ENCODE results near the gene ATL1.

ATL1 gene

DNA sequence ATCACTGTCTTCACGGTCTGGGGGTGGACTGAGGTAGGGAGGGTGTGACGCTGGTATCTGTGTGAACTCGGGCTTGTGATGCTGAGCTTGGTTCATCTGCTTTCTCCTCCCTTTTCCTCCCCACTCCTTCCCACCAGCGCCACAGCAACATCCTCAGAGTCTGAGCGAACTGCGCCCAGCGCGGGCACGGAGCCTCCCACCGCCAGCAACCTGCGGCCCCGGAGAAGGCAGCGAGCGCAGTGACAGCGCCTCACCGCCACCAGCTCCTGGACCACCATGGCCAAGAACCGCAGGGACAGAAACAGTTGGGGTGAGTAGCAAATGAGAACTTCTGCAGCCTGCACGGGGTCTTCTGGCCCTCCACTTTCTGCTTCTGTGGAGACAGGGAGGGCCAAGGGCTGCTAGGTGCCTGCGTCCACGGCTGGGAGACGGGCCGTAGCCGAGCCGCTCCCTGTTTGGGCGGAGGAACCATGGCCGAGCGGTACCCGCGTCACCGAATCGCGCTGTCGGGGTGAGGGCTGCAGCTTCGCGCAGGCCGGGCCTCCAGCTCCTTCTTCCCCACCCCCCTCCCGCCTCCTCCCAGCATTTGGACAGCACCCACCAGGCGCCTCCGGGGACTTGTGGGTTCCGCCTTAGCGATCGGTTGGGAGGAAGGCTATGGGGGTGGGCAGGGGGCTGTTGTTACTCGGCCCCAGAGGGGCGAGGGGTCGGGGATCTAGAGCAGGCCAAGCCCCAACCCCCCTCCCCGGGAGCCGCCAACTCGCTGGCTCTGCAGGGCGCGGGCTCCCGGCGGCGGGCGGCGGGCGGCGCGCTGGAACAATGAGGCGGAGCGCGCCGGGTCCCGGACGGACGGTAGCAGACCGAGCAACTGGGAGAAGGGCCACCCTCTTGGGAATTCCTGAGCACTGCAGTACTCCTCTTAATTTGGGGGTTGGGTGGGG, at the start of gene ATL1:
Gene ATL1 (plus strand): TSS at position 156 of the 941 bp plus-strand sequence. CDS start 121 bp downstream, at position 277.
- DNase-seq (ENCODE audit: low read depth in 2 of 2) = peak; percentile 23 to 25

DNA sequence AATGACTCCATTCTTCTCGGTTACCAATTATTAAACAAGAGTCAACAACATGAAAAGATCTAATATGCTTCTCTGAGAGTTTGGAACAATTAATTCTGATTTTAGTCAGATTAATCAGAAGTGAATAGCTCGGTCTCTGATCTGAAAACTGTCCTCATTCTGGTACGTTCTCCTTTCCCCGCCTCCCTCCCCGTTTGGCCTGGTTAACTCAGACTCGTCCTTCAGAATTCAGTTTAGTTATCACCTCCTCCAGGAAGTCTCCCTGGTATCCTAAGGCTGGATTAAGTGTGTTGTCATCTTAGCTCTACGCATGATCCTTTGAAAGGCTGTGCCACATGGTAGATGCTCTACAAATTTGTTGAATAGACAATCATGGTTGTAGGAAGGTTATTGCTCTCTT, 49.8 kb upstream of the ATL1 start:
- no peak for DNase-seq (ENCODE audit: low read depth in 2 of 2)

DNA sequence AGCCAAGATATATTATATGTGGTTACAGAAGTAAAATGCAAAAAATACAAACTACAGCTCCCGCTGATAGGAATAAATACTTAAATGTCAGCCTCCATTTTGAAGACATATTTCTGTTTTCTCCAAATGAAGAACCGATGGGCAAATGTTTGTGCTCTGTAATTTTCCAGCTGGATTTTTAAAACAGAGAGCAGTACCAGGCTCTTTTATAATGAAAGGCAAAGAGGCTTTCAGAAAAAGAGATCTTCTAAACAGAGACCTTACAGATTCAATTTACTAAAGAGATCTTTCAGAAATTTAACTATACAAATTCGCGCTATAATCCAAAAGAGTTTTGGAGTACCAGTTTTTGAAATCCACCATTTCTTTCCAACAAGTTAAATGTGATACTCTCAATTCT, 47.5 kb upstream of the ATL1 start:
- no peak for DNase-seq (ENCODE audit: low read depth in 2 of 2)

DNA sequence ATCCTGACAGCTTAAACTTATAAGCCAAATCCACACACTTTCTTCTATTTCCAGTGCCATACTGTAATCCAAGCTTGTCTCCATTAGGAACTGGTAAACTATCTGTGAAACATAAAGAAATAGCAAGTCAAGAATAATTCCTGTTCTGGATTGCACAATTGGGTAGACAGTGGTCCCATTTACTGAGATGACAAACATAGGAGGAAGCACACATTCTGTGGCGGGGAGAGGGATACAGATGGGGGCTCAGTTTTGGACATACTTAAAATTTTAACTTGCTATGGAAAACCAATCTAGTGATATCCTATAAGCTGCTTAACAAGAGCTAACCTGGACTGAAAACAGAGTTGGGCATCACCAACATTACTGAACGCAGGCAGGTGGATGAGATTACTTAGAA, 43.9 kb upstream of the ATL1 start:
- DNase-seq (ENCODE audit: low read depth in 2 of 2) = no peak

DNA sequence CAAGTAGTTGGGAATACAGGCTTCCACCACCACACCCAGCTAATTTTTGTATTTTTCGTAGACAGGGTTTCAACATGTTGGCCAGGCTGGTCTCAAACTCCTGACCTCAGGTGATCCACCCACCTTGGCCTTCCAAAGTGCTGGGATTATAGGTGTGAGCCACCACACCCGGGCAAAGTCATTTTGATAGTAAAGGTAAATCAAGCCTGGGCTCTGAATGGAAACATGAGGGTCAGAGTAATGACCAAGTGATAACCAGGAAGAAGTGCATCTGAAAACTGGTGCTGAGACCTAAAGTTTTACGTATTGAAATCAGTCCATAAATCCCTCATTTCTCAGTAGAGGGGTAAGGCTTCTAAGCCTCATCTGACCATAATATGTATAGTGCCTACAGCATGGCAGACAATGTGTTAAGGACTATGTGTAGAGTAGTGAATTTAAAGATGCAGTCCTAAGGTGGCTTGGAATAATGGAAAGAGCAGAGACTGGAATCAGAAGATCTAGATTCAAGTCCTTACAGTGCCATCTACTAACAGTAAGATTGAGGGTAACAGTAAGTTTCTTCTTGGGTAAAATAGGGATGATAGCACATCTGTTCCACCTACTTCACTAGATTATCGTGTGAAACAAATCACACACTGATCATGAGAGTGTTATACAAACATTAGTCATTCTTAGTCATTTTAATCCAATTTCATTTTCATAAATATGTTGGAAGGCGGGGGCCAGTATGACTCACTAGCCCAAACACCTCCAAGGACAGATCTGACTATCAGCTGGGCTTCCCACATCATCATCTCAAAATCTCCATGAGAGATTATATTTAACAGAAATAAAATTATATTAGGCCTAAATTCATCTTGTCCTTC, 38.8 kb upstream of the ATL1 start:
- peak; percentile 26 to 32 for DNase-seq (ENCODE audit: low read depth in 2 of 2)

DNA sequence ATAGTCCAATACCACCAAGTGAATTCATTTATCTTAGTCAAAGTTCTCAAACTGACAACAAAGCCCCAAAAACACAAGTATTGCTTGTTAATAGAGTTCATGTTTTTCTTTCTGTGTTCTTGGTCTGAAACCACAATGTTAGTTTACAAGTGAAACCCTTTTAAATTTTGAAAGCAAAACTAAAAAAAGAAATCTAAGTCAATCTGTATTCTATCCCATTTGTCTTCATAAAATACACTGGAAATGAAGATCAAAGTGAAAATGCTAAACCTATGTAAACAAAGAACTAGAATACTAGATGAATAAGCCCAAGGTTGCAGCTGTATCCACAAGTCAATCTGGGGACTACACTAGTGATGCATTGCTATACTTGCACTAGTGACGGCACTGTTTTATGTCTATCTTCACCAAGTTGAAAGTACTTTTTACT, 38.0 kb upstream of the ATL1 start:
- DNase-seq (ENCODE audit: low read depth in 2 of 2) = no peak

DNA sequence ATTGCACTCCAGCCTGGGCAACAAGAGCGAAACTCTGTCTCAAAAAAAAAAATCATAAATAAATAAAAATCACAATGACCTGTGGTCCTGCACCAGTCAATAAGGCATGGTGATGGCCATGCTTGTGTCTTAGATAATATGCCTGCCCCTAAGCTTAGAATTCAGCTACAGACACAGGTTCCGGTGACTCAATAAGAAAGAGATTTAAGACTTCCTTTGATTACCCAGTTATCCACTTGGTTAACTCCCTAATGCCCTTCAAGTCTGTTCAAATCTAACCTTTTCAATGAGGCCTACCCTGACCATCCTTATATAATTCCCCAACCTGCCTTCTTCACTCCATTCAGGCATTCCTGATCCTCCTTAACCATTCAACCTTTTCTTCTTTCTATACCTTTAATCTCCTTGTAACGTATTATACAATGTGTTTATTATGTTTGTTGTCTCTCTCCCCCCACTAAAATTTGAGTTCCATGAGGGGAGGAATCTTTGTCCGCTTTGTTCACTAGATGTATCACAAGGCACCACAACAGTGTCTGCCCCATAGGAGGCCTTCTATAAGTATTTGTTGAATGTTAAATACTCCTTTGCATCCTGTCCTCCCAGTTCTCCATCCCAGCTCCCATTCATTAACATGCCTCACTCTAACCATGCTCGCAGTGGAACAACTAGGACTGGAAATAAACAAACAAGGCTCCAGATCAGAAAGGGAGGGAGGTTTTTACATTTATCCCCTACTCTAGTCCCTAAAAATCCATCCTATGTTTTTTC, 36.5 kb upstream of the ATL1 start:
- DNase-seq (ENCODE audit: low read depth in 2 of 2) = no peak

DNA sequence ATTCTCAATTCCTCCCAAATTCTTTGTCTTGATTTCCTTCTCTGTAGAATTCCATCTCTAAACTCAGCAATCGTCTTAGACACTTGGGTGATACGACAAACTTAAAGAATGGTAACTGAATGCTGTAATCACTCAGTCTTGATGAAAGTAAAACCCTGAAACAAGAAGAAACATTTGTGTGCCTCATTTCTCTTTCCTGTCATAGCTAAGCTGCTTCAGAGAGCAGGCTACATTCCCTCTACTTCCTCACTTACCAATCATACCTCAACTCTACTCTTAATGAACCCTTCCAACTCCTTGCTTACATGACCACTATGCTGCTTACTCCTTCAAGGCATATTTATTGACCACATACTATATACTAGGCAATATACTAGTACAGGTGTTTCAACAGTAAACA, 35.9 kb upstream of the ATL1 start:
- no peak for DNase-seq (ENCODE audit: low read depth in 2 of 2)

DNA sequence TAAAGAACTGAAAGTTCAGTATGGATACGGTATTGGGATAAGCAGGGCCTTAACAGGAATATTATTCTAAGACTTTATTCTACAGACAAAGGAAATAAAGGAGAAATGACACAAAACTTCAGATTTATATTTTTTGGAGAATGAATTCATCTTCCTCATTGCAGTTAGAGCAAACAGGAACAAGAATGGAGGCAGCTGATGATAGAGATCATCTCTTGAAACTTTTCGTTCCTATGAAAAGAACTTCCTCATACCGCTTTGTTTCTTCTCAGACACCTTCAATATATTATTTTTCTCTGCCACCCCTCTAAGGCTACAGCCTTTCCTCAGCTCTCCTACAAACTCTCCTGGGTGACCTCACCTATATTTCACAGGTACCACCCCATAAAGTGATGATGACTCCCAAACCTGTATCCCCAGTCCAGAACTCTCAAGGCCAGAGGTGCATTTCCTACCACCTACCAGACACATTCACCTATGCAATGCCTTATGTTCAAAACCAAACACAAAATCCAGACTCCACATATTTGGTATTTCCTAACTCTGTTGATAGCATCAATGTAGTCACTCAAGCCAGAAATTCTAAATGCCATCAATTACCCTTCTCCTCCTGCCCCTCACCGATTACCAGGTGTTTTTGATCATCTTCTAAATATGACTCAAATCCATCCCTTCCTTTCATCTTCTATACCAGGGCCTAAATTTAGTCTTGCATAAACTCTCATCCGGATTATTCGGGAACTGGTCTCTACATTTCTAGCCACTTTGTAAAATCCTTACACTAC, 35.0 kb upstream of the ATL1 start:
- DNase-seq (ENCODE audit: low read depth in 2 of 2) = no peak

DNA sequence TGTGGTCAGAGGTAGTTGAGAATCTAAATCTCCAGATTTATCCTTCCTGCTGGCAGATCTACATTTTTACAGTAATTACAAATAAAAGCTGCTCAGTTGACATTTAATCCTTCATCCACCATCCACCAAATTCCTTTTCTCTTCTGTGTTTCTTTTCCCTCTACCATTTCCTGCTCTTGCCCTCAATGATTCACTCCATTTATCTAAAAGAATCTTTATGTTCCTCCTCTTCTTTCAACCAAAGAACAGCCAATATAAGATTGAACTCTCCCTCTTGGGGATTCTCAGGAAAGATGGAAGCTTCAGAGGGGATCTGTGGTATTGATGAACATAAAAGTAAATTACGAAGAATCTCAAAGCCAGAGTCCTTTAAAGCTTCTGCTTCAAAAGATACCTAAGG, 31.9 kb upstream of the ATL1 start:
- no peak for DNase-seq (ENCODE audit: low read depth in 2 of 2)

DNA sequence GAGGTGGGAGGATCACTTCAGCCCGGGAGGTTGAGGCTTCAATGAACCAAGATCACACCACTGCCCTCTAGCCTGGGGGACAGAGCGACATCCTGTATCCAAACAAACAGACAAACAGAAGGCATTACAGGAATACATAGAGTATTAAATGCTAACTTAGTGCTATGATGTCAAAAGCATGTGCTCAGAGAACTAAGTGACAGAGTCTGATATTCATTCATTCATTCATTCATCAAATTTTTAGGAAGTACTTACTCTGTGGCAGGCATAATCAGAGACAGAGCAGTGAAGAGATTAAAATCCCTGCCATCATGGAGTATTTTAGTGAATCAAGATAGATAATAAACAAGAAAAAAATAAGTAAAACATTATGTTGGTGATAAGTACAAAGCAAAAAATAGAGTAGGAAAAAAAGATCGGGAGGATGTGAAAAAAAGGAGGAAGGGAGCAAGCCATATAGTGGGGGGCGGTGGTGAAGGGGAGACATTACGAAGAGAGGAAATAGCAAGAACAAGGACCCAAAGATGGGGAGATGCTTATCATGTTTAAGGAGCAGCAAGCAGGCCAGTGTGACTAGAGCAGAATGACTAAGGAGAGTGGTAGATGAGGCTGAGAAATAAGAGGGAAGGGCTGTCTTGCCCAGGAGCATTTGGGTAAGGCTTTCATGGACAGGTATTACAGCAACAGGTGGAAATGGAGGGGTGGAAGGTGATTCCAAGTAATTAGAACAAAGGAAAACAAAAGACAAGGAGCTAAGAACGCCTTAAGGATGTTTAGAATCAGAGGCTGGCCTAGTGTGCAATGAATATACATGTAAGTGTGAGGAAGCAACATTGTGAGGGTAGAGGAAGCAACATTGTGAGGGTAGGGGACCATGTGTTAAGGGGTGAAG, 30.4 kb upstream of the ATL1 start:
- no peak for DNase-seq (ENCODE audit: low read depth in 2 of 2)

DNA sequence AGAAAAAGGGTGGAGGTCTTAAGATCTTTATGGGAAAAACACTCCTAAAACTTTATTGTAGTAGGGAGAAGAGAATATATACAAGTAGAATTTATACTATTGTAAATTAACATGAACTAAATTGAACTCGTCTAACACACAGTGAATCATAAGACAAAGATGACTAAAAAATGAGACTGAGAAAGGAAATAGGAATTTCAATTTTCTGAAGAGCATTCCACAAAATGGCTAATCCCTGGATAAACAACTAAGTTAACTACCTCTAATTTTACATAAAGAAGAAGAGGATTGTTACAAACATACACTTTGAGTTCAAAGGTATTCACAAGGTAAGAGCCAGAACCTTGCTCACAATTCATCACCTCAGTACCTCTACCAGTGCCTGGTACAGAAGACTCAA, 29.6 kb upstream of the ATL1 start:
- DNase-seq (ENCODE audit: low read depth in 2 of 2) = no peak

DNA sequence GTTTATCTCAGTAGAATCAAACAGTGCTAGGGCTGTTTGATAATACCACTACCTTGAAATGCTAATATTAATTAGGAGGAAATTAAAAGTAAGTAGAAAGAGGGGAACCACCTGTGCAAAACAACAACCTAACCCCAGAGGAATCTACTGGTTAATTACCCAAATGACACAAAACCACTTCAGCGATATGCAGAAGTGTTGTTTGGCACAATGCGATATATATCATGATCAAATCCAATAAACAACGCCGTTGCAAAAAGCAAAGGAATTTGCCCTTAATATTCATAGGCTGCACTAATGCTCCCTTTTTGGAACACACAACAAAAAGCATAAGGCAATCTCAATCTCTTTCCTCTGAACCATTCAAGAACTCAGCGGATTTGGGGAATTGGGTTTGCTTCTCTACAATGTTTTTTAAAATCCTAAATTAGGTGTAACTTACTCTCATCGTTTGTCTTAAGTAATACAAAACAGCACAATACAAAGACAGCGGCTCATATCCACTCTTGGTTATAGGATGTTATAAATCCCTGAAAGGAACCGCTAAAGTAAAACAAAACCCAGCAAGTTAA, 29.1 kb upstream of the ATL1 start:
- no peak for DNase-seq (ENCODE audit: low read depth in 2 of 2)

DNA sequence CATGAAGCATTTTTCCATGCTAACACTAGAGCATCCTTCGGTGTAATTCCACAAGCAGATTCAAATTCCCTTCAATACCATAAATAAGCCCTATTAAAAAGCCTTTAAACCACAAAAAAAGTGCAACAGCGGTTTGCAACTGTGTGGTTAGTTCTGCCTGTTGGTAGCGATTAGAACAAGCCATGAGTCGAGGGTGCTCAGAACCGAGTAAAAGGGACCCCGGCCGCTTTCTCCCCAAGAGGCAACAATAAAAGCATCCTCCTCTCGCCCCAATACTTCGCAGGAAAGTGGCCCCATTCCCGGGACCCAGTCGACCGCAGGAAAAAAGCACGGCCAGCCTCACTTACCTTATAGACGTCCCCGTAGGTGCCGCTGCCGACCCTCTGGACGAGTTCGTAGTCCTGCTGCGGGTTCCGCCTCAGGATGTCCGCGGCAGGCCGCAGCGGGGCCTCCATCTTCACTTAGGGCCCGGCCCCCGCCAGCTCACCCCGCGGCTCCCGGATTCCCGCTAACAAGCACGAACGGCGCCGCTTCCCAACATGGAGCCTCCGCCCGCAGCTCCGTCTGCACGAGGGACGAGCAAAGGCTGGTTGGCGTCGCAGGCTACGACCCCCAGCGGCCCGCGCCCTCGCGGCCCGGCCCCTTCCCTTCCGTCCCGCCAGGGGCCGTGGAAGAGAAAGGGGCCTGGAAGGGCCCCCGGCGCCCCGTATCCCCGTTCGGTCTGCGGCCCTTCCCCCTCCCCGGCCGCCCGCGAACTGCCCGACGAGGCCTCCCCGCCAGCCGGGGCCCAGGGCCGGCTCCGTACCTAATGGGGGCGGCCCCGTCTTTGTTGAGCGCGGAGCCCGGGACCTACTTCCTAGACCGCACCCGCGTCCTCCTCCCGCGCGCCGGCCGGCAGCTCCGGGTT, 28.1 kb upstream of the ATL1 start:
- peak; percentile 10 to 11 for DNase-seq (ENCODE audit: low read depth in 2 of 2)

DNA sequence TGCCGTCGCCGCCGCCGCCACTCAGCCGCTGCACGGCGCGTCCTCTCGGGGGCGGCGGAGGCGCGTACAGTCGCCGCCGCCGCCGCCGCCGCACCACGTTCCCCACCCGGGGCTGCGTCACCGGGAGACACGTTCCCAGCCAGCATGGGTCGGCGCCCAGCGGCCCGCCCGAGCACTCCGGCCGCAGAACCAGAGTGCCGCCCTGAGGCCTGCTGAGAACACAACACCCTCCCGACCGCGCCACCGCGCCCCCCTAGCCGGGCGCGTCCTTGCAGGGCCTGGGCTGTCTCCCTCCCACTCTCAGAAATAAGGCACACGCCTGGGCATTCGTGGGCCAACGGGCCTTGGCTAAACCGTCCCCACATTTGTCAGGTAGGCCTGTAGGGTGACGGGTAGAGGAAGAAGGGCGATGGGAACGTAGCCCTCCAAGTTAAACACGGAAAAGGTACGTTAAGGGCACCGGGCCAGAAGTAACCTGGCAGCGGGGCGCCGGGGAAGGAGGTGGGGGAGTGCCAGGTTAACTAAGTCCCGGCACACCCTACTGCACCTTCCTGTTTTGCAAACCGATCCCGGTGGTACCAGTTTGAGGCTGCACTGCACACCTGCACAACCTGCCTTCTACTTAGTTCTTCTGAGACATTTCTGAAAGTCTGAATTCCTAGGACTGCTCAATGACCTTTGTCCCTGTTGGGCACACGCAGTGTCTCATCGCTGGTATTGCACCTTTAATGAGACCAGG, 27.3 kb upstream of the ATL1 start, which contains the start of gene MAP4K5:
Gene MAP4K5 (minus strand): TSS at position 68 of the 739 bp plus-strand sequence. CDS start 520 bp downstream, outside the sequence.
- peak; percentile 82 to 84 for DNase-seq (ENCODE audit: low read depth in 2 of 2)

DNA sequence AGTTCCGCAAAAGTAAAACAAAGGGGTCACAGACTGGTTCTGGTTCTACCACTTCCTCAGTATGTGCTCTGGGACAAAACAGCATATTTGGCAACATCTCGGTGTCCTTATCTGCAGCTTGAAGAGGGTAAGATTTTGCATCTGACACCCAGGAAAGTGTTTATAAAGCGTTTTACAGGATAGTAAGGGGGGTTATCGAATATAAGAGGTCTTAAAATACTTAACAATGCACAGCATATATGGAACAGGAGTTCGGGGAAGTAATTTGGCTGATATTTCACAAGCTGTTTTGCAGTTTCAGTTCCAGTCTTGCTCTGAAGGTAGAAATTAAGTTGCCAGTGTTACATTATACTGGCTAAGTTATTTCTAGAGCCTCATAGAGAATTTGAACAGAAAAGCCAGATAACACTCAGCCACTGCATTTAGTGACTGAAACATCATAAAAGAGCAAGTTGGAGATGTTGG, 26.7 kb upstream of the ATL1 start:
- no peak for DNase-seq (ENCODE audit: low read depth in 2 of 2)

DNA sequence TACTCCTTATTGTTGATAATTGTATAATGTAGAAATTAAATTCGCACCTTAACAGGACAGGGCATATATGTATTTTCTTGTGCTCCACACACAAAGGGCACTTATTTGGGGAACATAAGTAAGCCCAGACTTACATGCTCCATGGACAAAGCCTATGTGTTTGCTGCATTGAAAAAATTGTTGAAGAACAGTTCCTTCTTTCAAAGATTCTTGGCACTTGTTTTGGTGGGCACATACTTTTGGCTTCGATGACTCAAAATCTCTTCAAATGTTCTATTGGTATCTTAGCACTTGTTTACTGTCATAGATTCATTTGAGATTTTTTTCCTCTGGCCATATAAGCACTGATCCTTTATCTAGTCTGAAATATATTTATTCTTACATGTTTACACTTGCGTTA, 26.1 kb upstream of the ATL1 start:
- DNase-seq (ENCODE audit: low read depth in 2 of 2) = no peak

DNA sequence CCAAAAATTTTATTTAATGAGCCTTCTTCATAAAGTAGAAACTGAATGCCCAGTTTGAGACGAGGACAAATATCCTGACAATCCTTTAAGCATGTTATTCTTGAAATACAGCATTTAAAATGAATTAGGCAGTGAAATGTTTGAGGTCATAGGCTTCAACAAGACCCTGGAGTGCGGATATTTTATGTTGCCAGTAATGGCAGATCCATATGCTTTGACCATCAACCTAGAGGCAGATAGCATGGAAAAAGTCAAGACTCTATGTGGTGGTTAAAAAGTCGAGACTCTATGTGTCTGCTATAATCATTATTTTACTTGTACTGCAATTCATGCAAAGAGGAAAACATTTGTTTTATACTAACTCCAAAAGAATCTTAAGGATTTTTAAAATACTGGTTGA, 25.5 kb upstream of the ATL1 start:
- DNase-seq (ENCODE audit: low read depth in 2 of 2) = no peak
